Testis (tissue), 3 donors: ENCODE measurements around the gene ISOC2. TPM values are rescaled to one million over a fixed set of nuclear protein-coding genes. Genes with fewer than 3 reads are reported as not detected.

ENCODE experiments used
- polyA plus RNA-seq: library from polyadenylated mRNA; stranded (reverse); fragments of 350-450 nt; fragmentation: Illumina TruSeq; extraction: RNeasy Lipid Tissue Mini Kit (QIAGEN cat#74804); gene quantifications from one replicate; pipeline ENCODE4 v1.2.3, GENCODE V29; 2014; ENCODE audit warnings: low read depth, low replicate concordance; ENCODE audit not compliant: insufficient read depth
- total RNA-seq, 2 donors: library from RNA; depleted of rRNA; stranded (reverse); fragments of >200 nt; gene quantifications; one replicate each; pipeline ENCODE4 v1.2.3, GENCODE V29; 2016

ISOC2 gene
- total and polyA plus RNA-seq, 3 donors from 2014 or later, result 79.1 to 107 (median 98.5) TPM

Other genes with a start within 250 kb of the ISOC2 start
- gene TMEM86B, start 232.9 kb downstream of the ISOC2 start, total RNA-seq, result 10 to 100 TPM; 13.4 to 13.9 TPM
- 12.8 TPM for gene TMEM86B, start 232.9 kb downstream of the ISOC2 start, polyA plus RNA-seq
- gene PPP6R1, start 202.6 kb downstream of the ISOC2 start, total RNA-seq, result 100 to 1,000 TPM; 178 to 179 TPM
- gene PPP6R1, start 202.6 kb downstream of the ISOC2 start, polyA plus RNA-seq, result 217 TPM
- 10 to 100 TPM; 43.5 to 48.2 TPM for gene HSPBP1, start 181.5 kb downstream of the ISOC2 start, total RNA-seq
- gene HSPBP1, start 181.5 kb downstream of the ISOC2 start, polyA plus RNA-seq, result 42.7 TPM
- gene BRSK1, start 177.6 kb downstream of the ISOC2 start, total RNA-seq, result 10 to 100 TPM; 14.9 to 20.7 TPM
- 12.8 TPM for gene BRSK1, start 177.6 kb downstream of the ISOC2 start, polyA plus RNA-seq
- 1 to 10 TPM in 1 of 2 donors, not detected in 1; 2.2 TPM for gene TMEM150B, start 136.3 kb downstream of the ISOC2 start, total RNA-seq
- gene TMEM150B, start 136.3 kb downstream of the ISOC2 start, polyA plus RNA-seq, result 0.98 TPM
- gene KMT5C, start 121.8 kb downstream of the ISOC2 start, total RNA-seq, result 10 to 100 TPM; 48.8 to 62.9 TPM
- 14.6 TPM for gene KMT5C, start 121.8 kb downstream of the ISOC2 start, polyA plus RNA-seq
- gene COX6B2, start 106.9 kb downstream of the ISOC2 start, total RNA-seq, result 10 to 100 TPM; 27.9 to 47.5 TPM
- 171 TPM for gene COX6B2, start 106.9 kb downstream of the ISOC2 start, polyA plus RNA-seq
- gene GARIN5B, start 98.4 kb downstream of the ISOC2 start, total RNA-seq, result 10 to 100 TPM; 11.3 to 28.2 TPM
- gene GARIN5B, start 98.4 kb downstream of the ISOC2 start, polyA plus RNA-seq, result 49.6 TPM
- gene IL11, start 91.2 kb downstream of the ISOC2 start, total RNA-seq, result 1 to 10 TPM; 2.0 to 2.1 TPM
- gene IL11, start 91.2 kb downstream of the ISOC2 start, polyA plus RNA-seq, result 1.2 TPM
- 10 to 100 TPM; 12.9 to 19.2 TPM for gene TMEM190, start 84.8 kb downstream of the ISOC2 start, total RNA-seq
- gene TMEM190, start 84.8 kb downstream of the ISOC2 start, polyA plus RNA-seq, result 35.4 TPM
- 1 to 10 TPM; 1.7 to 6.4 TPM for gene TMEM238, start 77.3 kb downstream of the ISOC2 start, total RNA-seq
- 0.91 TPM for gene TMEM238, start 77.3 kb downstream of the ISOC2 start, polyA plus RNA-seq
- 100 to 1,000 TPM; 284 to 624 TPM for gene RPL28, start 75.7 kb downstream of the ISOC2 start, total RNA-seq
- gene RPL28, start 75.7 kb downstream of the ISOC2 start, polyA plus RNA-seq, result 1,024 TPM
- gene UBE2S, start 53.9 kb downstream of the ISOC2 start, total RNA-seq, result 100 to 1,000 TPM; 150 to 188 TPM
- gene UBE2S, start 53.9 kb downstream of the ISOC2 start, polyA plus RNA-seq, result 272 TPM
- gene SHISA7, start 18.3 kb downstream of the ISOC2 start, total RNA-seq, result 1 to 10 TPM in 1 of 2 donors, under 1 TPM in 1; 0.43 to 1.0 TPM
- 0.45 TPM for gene SHISA7, start 18.3 kb downstream of the ISOC2 start, polyA plus RNA-seq
- not detected for gene C19orf85, start 3.1 kb upstream of the ISOC2 start, total RNA-seq
- gene C19orf85, start 3.1 kb upstream of the ISOC2 start, polyA plus RNA-seq, result not detected
- 10 to 100 TPM; 31.3 to 53.7 TPM for gene ZNF628, start 15.0 kb upstream of the ISOC2 start, total RNA-seq
- 33.8 TPM for gene ZNF628, start 15.0 kb upstream of the ISOC2 start, polyA plus RNA-seq
- gene NAT14, start 23.5 kb upstream of the ISOC2 start, total RNA-seq, result 10 to 100 TPM; 12.0 to 16.0 TPM
- gene NAT14, start 23.5 kb upstream of the ISOC2 start, polyA plus RNA-seq, result 17.3 TPM
- gene SSC5D, start 26.8 kb upstream of the ISOC2 start, total RNA-seq, result 1 to 10 TPM; 6.4 to 6.9 TPM
- 10.7 TPM for gene SSC5D, start 26.8 kb upstream of the ISOC2 start, polyA plus RNA-seq
- under 1 TPM; 0.87 to 0.99 TPM for gene SBK2, start 75.5 kb upstream of the ISOC2 start, total RNA-seq
- gene SBK2, start 75.5 kb upstream of the ISOC2 start, polyA plus RNA-seq, result 1.3 TPM
- under 1 TPM; 0.39 to 0.81 TPM for gene SBK3, start 83.9 kb upstream of the ISOC2 start, total RNA-seq
- gene SBK3, start 83.9 kb upstream of the ISOC2 start, polyA plus RNA-seq, result 0.34 TPM
- gene ZNF579, start 119.2 kb upstream of the ISOC2 start, total RNA-seq, result 1 to 10 TPM; 4.0 to 7.2 TPM
- gene ZNF579, start 119.2 kb upstream of the ISOC2 start, polyA plus RNA-seq, result 4.3 TPM
- gene FIZ1, start 137.9 kb upstream of the ISOC2 start, total RNA-seq, result 10 to 100 TPM; 16.5 to 17.4 TPM
- gene FIZ1, start 137.9 kb upstream of the ISOC2 start, polyA plus RNA-seq, result 8.5 TPM
- 10 to 100 TPM; 25.0 to 29.4 TPM for gene ZNF524, start 138.6 kb upstream of the ISOC2 start, total RNA-seq
- gene ZNF524, start 138.6 kb upstream of the ISOC2 start, polyA plus RNA-seq, result 8.5 TPM
- gene ZNF865, start 144.0 kb upstream of the ISOC2 start, total RNA-seq, result 10 to 100 TPM; 12.2 to 14.5 TPM
- gene ZNF865, start 144.0 kb upstream of the ISOC2 start, polyA plus RNA-seq, result 4.7 TPM
- gene ZNF784, start 162.9 kb upstream of the ISOC2 start, total RNA-seq, result 10 to 100 TPM; 10.3 to 13.0 TPM
- 6.6 TPM for gene ZNF784, start 162.9 kb upstream of the ISOC2 start, polyA plus RNA-seq
- 10 to 100 TPM; 37.6 to 38.0 TPM for gene ZNF580, start 179.4 kb upstream of the ISOC2 start, total RNA-seq
- gene ZNF580, start 179.4 kb upstream of the ISOC2 start, polyA plus RNA-seq, result 21.7 TPM
- 10 to 100 TPM; 17.3 to 31.2 TPM for gene ZNF581, start 182.0 kb upstream of the ISOC2 start, total RNA-seq
- 18.4 TPM for gene ZNF581, start 182.0 kb upstream of the ISOC2 start, polyA plus RNA-seq
- gene CCDC106, start 186.6 kb upstream of the ISOC2 start, total RNA-seq, result 10 to 100 TPM; 57.0 to 84.9 TPM
- 34.5 TPM for gene CCDC106, start 186.6 kb upstream of the ISOC2 start, polyA plus RNA-seq
- gene U2AF2, start 193.4 kb upstream of the ISOC2 start, total RNA-seq, result 100 to 1,000 TPM; 264 to 281 TPM
- 163 TPM for gene U2AF2, start 193.4 kb upstream of the ISOC2 start, polyA plus RNA-seq
- 100 to 1,000 TPM; 176 to 303 TPM for gene EPN1, start 213.6 kb upstream of the ISOC2 start, total RNA-seq
- 134 TPM for gene EPN1, start 213.6 kb upstream of the ISOC2 start, polyA plus RNA-seq